OCI-LY7 (cell line): Measurements from ENCODE around the gene CGB5. TPM values are rescaled to one million over a fixed set of nuclear protein-coding genes. Genes with fewer than 3 reads are reported as not detected.

Experiments
- BruUV-seq: library from RNA; stranded (reverse); fragments of 400-500 nt; replicated peaks from 2 replicates; lab custom pipeline; 2021; lab: Mats Ljungman, UMichigan
- CTCF ChIA-PET: fragments of 300-600 bp; sonication (Branson Sonifier 250); formaldehyde crosslinking; loops from one replicate; lab custom pipeline; 2022; ENCODE audit warnings: antibody characterized with exemption; ENCODE audit not compliant: unreplicated experiment; lab: Charles Lee
- POLR2A ChIA-PET: fragments of 300-600 bp; sonication (Branson Sonifier 250); formaldehyde crosslinking; loops from one replicate; lab custom pipeline; 2022; ENCODE audit warnings: antibody characterized with exemption; lab: Charles Lee
- DNase-seq: peaks from one replicate; pipeline ENCODE4 v3.0.0-alpha.2; 2015; ENCODE audit warnings: low spot score
- H2AFZ ChIP-seq: fragments of 200-600 bp; sonication (generic), shearing (Covaris generic); 2 replicates; pipeline ENCODE4 v1.6.1; 2014; ENCODE audit warnings: mild to moderate bottlenecking, antibody characterized with exemption, low read length, moderate library complexity
- H3K27ac ChIP-seq: fragments of 200-600 bp; sonication (generic); 2 replicates; pipeline ENCODE4 v1.5.1; 2014; ENCODE audit warnings: mixed run types, low read depth, mild to moderate bottlenecking, moderate library complexity, low read length, inconsistent platforms; ENCODE audit not compliant: poor library complexity, severe bottlenecking
- H3K36me3 ChIP-seq: fragments of 200-600 bp; sonication (generic); 2 replicates; pipeline ENCODE4 v1.6.1; 2014; ENCODE audit warnings: mild to moderate bottlenecking, antibody characterized with exemption, low read length, moderate library complexity, mixed read lengths; ENCODE audit not compliant: insufficient read depth
- H3K4me1 ChIP-seq: fragments of 200-600 bp; sonication (generic); 2 replicates; pipeline ENCODE4 v1.5.1; 2014; ENCODE audit warnings: mild to moderate bottlenecking, low read length; ENCODE audit not compliant: insufficient read depth, poor library complexity, severe bottlenecking
- H3K4me2 ChIP-seq: fragments of 200-600 bp; sonication (generic); 2 replicates; pipeline ENCODE4 v1.6.1; 2014; ENCODE audit warnings: mild to moderate bottlenecking, low read length
- H3K4me3 ChIP-seq: fragments of 200-600 bp; sonication (generic); 2 replicates; pipeline ENCODE4 v1.5.1; 2014; ENCODE audit warnings: mild to moderate bottlenecking, low read depth, low read length; ENCODE audit not compliant: poor library complexity, severe bottlenecking
- H3K79me2 ChIP-seq: fragments of 200-600 bp; sonication (generic); 2 replicates; pipeline ENCODE4 v1.6.1; 2016; ENCODE audit warnings: low read depth, mild to moderate bottlenecking, low read length, moderate library complexity, mixed read lengths; ENCODE audit not compliant: insufficient read depth
- H3K9me2 ChIP-seq: fragments of 200-600 bp; sonication (generic); 2 replicates; pipeline ENCODE4 v1.6.1; 2016; ENCODE audit warnings: mild to moderate bottlenecking, low read length, mixed read lengths; ENCODE audit not compliant: insufficient read depth
- H3K9me3 ChIP-seq: fragments of 200-600 bp; sonication (generic); 2 replicates; pipeline ENCODE4 v1.6.1; 2014; ENCODE audit warnings: mild to moderate bottlenecking, mixed run types, low read length, mixed read lengths
- H4K20me1 ChIP-seq: fragments of 200-600 bp; sonication (generic); 2 replicates; pipeline ENCODE4 v1.6.1; 2014; ENCODE audit warnings: mild to moderate bottlenecking, antibody characterized with exemption, low read length, moderate library complexity, mixed read lengths; ENCODE audit not compliant: insufficient read depth
- EZH2phosphoT487 ChIP-seq: fragments of 200-600 bp; sonication (generic); IDR thresholded peaks from 2 replicates; pipeline ENCODE4 v1.6.1; 2018; ENCODE audit warnings: low read depth, borderline replicate concordance, mild to moderate bottlenecking, mixed run types, antibody characterized with exemption, low read length, moderate library complexity, mixed read lengths
- intact Hi-C: fragments of 100-400 bp; cut with micrococcal nuclease; formaldehyde crosslinking; loops from one replicate; pipeline ENCODE4 v1.10.0; 2022; ENCODE audit not compliant: unreplicated experiment
- total RNA-seq, 2 experiments: library from RNA; depleted of rRNA in 1 of 2; stranded (reverse); fragments of >200 nt in 1 of 2; shearing (Covaris generic) in 1 of 2; gene quantifications; 2 replicates each; pipeline ENCODE4 v1.2.3, GENCODE V29; 2014 to 2022
- TF ChIP-seq, protein P1 (sequence below): fragments of 200-600 bp; sonication (generic); conservative IDR thresholded peaks from 2 replicates; pipeline ENCODE4 v1.5.1; 2014; ENCODE audit warnings: mild to moderate bottlenecking, antibody characterized with exemption, low read length, moderate library complexity, mixed read lengths

CGB5 gene
- total RNA-seq, 2 experiments from 2014 or later = not detected

DNA sequence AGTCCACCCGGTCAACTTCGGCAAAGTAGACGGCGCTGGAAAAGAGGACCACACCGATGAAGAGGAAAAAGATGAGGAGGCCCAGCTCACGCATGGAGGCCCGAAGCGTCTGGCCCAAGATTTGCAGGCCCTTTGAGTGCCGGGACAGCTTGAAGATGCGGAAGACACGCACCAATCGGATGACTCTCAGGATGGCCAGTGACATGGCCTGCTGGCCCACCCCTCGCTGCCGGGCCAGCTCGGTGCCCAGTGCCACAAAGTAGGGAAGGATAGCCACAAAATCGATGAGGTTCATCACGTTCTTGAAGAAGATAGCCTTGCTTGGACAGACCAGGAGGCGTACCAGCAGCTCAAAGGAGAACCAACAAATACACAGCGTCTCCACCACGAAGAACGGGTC lies 26.8 kb downstream of the CGB5 start:
- Histone ChIP-seq H3K27ac (no peak overlapping the region), H2AFZ (no peak overlapping the region), H3K4me1 (no peaks in the 10 kb centered on the region), H3K79me2 (no peaks in the 10 kb centered on the region), H3K9me3 (no peaks in the 10 kb centered on the region), H4K20me1 (no peaks in the 10 kb centered on the region; the same call in 1 of the 2 replicates), H3K36me3 (no peaks in the 10 kb centered on the region), H3K4me2 (no peak overlapping the region), H3K4me3 (no peak overlapping the region), H3K9me2 (no peaks in the 10 kb centered on the region)
- DNase-seq = no peak
- POLR2A ChIA-PET = no interaction called here
- intact Hi-C loops = no loop called here
- CTCF ChIA-PET = no interaction called here
- no TSS peak for BruUV-seq
- no peak for TF ChIP-seq EZH2phosphoT487
- TF ChIP-seq, protein P1, sequence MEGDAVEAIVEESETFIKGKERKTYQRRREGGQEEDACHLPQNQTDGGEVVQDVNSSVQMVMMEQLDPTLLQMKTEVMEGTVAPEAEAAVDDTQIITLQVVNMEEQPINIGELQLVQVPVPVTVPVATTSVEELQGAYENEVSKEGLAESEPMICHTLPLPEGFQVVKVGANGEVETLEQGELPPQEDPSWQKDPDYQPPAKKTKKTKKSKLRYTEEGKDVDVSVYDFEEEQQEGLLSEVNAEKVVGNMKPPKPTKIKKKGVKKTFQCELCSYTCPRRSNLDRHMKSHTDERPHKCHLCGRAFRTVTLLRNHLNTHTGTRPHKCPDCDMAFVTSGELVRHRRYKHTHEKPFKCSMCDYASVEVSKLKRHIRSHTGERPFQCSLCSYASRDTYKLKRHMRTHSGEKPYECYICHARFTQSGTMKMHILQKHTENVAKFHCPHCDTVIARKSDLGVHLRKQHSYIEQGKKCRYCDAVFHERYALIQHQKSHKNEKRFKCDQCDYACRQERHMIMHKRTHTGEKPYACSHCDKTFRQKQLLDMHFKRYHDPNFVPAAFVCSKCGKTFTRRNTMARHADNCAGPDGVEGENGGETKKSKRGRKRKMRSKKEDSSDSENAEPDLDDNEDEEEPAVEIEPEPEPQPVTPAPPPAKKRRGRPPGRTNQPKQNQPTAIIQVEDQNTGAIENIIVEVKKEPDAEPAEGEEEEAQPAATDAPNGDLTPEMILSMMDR = no peak

DNA sequence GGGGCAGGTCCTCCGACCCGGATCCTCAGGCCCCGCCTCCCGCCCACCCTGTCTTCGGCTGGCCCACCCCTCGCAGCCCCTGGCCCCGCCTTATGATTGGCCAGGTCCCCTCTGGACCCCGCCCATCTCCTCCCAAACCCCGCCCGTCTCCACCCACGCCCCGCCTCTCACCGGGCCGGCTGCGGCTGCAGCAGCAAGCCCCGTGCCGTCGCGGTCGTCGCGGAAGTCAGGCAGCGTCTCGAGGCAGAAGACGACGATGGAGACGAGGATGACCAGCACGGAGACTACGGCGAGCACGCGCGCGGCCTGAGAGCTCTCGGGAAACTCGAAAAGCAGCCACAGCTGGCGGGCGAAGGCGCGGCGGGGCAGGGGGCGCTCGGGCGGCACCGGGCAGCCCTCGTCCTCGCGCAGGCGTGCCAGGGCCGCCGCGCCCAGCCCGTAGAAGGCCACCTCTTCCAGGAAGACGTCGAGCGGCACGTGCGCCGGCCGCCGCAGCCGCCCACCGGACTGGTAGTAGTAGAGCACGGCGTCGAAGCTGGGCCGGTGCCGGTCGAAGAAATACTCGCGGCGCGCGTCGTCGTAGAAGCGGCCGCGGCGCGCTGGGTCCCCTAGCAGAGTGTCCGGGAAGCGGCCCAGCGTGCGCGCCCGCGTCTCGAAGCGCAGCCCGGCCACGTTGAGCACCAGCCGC lies 28.4 kb downstream of the CGB5 start:
- Histone ChIP-seq H3K4me1 (no peaks in the 10 kb centered on the region), H3K79me2 (no peaks in the 10 kb centered on the region), H3K4me3 (no peak overlapping the region), H3K9me2 (no peaks in the 10 kb centered on the region), H3K9me3 (no peaks in the 10 kb centered on the region), H3K36me3 (no peaks in the 10 kb centered on the region), H3K27ac (no peak overlapping the region), H3K4me2 (no peak overlapping the region), H2AFZ (no peak overlapping the region), H4K20me1 (no peaks in the 10 kb centered on the region; the same call in 1 of the 2 replicates)
- intact Hi-C loops = no loop called here
- no peak for DNase-seq
- ChIA-PET POLR2A (no interaction called here), CTCF (no interaction called here)
- no TSS peak for BruUV-seq
- TF ChIP-seq, protein P1 = no peak
- TF ChIP-seq EZH2phosphoT487 = no peak
